HUES64 (cell line): ENCODE measurements around the gene HCN1.
A peak's percentile ranks its signal among the peaks of the same experiment; 100 is the strongest.

Source experiments
- H3K27ac ChIP-seq: 2 replicates; pipeline ENCODE4 v1.7.0; 2013; ENCODE audit warnings: low read depth, low read length, inconsistent platforms
- H3K27me3 ChIP-seq: 2 replicates; pipeline ENCODE4 v1.6.1; 2013; ENCODE audit warnings: mild to moderate bottlenecking, low read length; ENCODE audit not compliant: insufficient read depth
- H3K36me3 ChIP-seq: 2 replicates; pipeline ENCODE4 v1.6.1; 2013; ENCODE audit warnings: mild to moderate bottlenecking, low read length; ENCODE audit not compliant: insufficient read depth
- H3K4me1 ChIP-seq: 2 replicates; pipeline ENCODE4 v1.6.1; 2013; ENCODE audit warnings: mild to moderate bottlenecking, low read length, moderate library complexity; ENCODE audit not compliant: insufficient read depth
- H3K4me3 ChIP-seq: 2 replicates; pipeline ENCODE4 v1.5.1; 2013; ENCODE audit warnings: mild to moderate bottlenecking, low read length, moderate library complexity
- H3K9ac ChIP-seq: 2 replicates; pipeline ENCODE4 v1.6.1; 2013; ENCODE audit warnings: mild to moderate bottlenecking, low read depth, low read length
- H3K9me3 ChIP-seq: 2 replicates; pipeline ENCODE4 v1.6.1; 2013; ENCODE audit warnings: low read depth, low read length; ENCODE audit not compliant: insufficient read depth
- WGBS: fragments of 150-250, 120-280 bp; methylation state at CpG from one replicate; pipeline ENCODE4 v1.1.7; 2013; ENCODE audit warnings: missing lambda C conversion rate; 5-methylcytosine and 5-hydroxymethylcytosine counted together

Gene HCN1

DNA sequence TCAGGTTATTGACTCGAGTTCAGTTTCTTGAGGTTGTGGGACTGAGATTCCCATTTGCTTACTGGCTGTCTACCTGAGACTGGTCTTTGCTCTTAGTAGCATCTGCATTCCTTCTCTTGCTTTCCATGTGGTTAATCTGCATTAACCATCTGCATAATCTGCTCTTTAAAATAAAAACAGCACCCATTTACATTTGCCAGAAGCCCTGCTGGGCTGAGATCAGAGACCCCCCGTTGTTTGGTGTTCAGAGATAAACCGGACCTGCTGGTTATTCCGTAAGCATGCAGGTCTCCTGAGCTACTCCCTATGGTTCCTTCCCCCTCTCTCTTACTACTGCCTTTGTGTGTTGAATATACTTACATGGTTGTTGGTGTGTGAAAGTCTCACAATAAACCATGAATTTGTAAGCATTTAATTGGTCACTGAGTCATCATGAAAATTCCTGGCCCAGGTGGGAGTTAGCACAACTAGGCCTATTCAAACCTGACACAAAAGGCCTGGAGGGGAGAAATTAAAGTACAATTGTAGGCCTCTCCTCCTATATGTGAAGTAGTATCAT, 490.7 kb downstream of the HCN1 start:
- H3K36me3 ChIP-seq: no peaks in the 10 kb centered on the region
- H3K27me3 ChIP-seq: no peaks in the 10 kb centered on the region
- 21% methylated on average over 4 of the region's 4 CpGs for WGBS
- peaks cover 26% of the 10 kb centered on the region for H3K4me1 ChIP-seq
- no peak overlapping the region for H3K4me3 ChIP-seq
- H3K27ac ChIP-seq: peak overlapping the region; percentile 92; the same call in 1 of the 2 replicates
- no peaks in the 10 kb centered on the region; the same call in 1 of the 2 replicates for H3K9me3 ChIP-seq
- peak overlapping the region; percentile 57; the same call in 1 of the 2 replicates for H3K9ac ChIP-seq
